LNCAP (cell line): ENCODE data around the gene ARIH1.

ENCODE experiments used
- CTCF ChIP-seq: fragments of 450-650 bp; IDR thresholded peaks from 2 replicates; pipeline ENCODE4 v1.5.1; 2017; ENCODE audit warnings: mild to moderate bottlenecking

Gene ARIH1

GRCh38 chr15:72460402-72460801 lies 13.7 kb upstream of the ARIH1 start:
- TF ChIP-seq CTCF = no peak

DNA sequence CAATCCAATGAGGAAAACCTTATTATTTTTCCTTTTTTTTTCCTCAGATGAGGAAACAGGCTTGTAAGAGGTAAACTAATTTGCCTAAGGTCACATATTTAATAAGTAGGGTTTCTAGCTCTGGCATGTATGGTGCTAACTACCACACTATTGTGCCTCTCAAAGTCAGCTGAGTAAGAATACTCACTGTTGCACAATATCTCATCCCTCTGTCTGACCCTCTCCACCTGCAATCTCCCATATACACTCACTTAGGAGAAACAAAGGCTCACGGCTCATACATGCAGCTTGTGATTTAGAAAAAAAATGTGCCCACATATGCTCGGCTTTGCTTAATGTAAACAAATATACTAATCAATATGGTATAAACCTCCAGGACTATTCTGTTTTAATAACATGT lies 10.4 kb upstream of the ARIH1 start:
- TF ChIP-seq CTCF = no peak

DNA sequence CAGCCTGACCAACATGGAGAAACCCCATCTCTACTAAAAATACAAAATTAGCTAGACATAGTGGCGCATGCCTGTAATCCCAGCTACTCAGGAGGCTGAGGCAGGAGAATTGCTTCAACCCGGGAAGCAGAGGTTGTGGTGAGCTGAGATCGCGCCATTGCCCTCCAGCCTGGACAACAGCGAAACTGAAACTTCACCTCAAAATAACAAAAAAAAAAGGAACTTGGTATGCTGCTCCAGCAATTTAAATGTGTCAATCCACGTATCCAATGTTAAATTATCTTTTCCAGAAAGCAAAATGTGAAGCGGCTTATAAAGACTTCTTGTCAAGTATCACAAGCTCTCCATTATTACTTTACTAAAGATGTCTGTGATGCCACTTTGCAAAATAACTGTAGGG lies 9.9 kb upstream of the ARIH1 start:
- TF ChIP-seq CTCF = no peak

DNA sequence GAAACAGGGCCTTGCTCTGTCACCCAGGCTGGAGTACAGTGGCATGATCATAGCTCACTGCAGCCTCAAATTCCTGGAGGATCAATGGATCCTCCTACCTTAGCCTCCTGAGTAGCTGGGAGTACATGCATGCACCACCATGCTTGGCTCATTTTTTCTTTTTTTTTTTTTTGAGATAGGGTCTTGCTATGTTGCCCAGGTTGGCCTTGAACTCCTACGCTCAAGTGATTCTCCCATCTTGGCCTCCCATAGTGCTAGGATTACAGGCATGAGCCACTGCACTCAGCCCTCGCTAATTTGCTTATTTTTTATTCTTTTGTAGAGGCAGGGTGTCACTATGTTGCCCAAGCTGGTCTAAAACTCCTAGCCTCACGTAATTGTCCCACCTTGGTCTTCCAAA lies 6.0 kb upstream of the ARIH1 start:
- TF ChIP-seq CTCF = no peak

GRCh38 chr15:72472992-72473610 lies 1.0 kb upstream of the ARIH1 start:
- no peak for TF ChIP-seq CTCF

DNA sequence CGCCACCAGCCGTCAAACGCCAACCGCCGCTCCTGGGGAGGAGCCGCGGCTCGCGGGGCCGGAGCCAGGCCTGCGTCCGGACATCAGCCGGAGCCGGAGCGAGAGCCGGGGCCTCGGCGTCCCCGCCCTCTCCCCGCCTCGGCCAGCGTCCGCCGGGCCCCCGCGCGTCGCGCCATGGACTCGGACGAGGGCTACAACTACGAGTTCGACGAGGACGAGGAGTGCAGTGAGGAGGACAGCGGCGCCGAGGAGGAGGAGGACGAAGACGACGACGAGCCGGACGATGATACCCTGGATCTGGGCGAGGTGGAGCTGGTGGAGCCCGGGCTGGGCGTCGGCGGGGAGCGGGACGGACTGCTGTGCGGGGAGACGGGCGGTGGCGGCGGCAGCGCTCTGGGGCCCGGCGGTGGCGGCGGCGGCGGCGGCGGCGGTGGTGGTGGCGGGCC lies 359 bp downstream of the ARIH1 start:
- no peak for TF ChIP-seq CTCF

DNA sequence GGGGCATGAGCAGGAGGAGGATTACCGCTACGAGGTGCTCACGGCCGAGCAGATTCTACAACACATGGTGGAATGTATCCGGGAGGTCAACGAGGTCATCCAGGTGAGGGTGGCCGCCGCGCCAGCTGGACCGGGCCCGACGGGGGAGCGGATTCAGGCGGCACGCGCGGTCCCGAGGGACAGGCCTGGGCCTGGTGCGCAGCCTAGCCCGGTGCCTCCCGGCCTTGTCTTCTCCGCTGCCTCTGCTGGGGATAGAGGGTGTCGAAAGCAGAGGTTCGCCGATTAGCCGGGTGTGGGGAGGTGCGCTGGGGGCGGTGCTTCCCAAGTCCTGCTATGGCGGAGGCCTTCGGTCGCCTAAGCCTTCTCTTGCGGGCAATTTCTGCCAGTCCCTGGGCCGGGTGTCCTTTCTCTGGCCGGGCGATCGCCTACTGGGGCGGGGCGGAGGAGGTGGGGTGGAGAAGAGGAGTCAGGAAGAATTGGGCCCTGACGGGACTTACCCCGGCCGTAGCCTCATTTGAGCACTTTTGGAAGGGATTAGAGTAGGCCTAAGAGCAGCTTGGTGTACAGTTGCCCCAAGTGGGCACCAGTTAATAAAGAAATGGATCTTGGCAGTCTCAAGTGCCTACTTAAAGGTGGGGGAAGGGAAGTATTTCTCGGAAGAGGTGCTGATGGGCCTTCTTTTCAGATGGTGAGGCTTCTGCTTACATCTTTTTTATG lies 940 bp downstream of the ARIH1 start:
- no peak for TF ChIP-seq CTCF
